Spleen (tissue), 11 donors: ENCODE data around the gene VASN. TPM values are rescaled to one million over a fixed set of nuclear protein-coding genes. Genes with fewer than 3 reads are reported as not detected.

Experiments used
- polyA plus RNA-seq, 3 donors: library from polyadenylated mRNA; stranded (reverse); fragments of 200-250 nt; gene quantifications; one replicate each; pipeline ENCODE4 v1.2.1, GENCODE V29; 2013
- small RNA-seq, 4 donors: library from RNA; depleted of rRNA; stranded (forward); fragments of <200 nt; gene quantifications; one replicate each; pipeline ENCODE3, GENCODE V24; 2016
- total RNA-seq, 7 donors: library from RNA; depleted of rRNA in 3 of 7; stranded (reverse); fragments of >200 nt in 3 of 7; fragmentation: NEBNext Ultra II Directional in 4 of 7; extraction: Animal tissue kit (Norgen Biotek cat#: 25700) in 4 of 7; gene quantifications; one replicate each; pipeline versions ENCODE4 v1.1.0 to v1.2.1, GENCODE V29; 2016 to 2021
- donor health status: healthy with polysubstance abuse.
- donor health status: DM: no; HTN: no; CAD: no; lungs with moderate emphysema.
- donor health status: DM: no; HTN: no; CAD: no.
- donor health status: Bipolar disorder and iron deficiency.
- donor health status: healthy.
- donor health status: DM: no; HTN: no; CAD: no.
- donor health status: DM: yes; HTN: yes; CAD: no.

VASN gene
- total and polyA plus RNA-seq, 10 donors = 2.0 to 24.9 (median 11.2) TPM

Small RNA genes lying within 50 kb of the gene (small RNA-seq; reads per million reads assigned to genes)
- gene AC012676.2 = 0 reads per million in 4 donors

Other genes starting within 250 kb of the VASN start
- 1 to 10 TPM; 2.1 to 5.8 (median 3.8) TPM for gene SRL, start 129.8 kb upstream of the VASN start, total RNA-seq
- 1 to 10 TPM in 1 of 3 donors, under 1 TPM in 2; 0.57 to 1.8 (median 0.62) TPM for gene SRL, start 129.8 kb upstream of the VASN start, polyA plus RNA-seq
- 10 to 100 TPM in 4 of 7 donors, 1 to 10 TPM in 3; 8.5 to 14.9 (median 11.0) TPM for gene TFAP4, start 98.8 kb upstream of the VASN start, total RNA-seq
- 10 to 100 TPM in 2 of 3 donors, 1 to 10 TPM in 1; 7.6 to 14.2 (median 11.5) TPM for gene TFAP4, start 98.8 kb upstream of the VASN start, polyA plus RNA-seq
- gene GLIS2, start 55.8 kb upstream of the VASN start, total RNA-seq = 1 to 10 TPM; 1.8 to 8.4 (median 4.8) TPM
- gene GLIS2, start 55.8 kb upstream of the VASN start, polyA plus RNA-seq = 1 to 10 TPM in 2 of 3 donors, under 1 TPM in 1; 0.89 to 2.5 (median 2.0) TPM
- 10 to 100 TPM; 26.7 to 45.9 (median 30.1) TPM for gene PAM16, start 20.5 kb upstream of the VASN start, total RNA-seq
- gene PAM16, start 20.5 kb upstream of the VASN start, polyA plus RNA-seq = 10 to 100 TPM; 65.5 to 88.8 (median 84.8) TPM
- gene CORO7, start 44.7 kb downstream of the VASN start, total RNA-seq = 100 to 1,000 TPM in 6 of 7 donors, 10 to 100 TPM in 1; 89.9 to 177 (median 149) TPM
- gene CORO7, start 44.7 kb downstream of the VASN start, polyA plus RNA-seq = 10 to 100 TPM; 29.7 to 70.6 (median 50.5) TPM
- gene DNAJA3, start 54.0 kb downstream of the VASN start, total RNA-seq = 10 to 100 TPM; 30.0 to 47.6 (median 35.5) TPM
- 10 to 100 TPM; 16.9 to 36.7 (median 20.7) TPM for gene DNAJA3, start 54.0 kb downstream of the VASN start, polyA plus RNA-seq
- gene NMRAL1, start 102.8 kb downstream of the VASN start, total RNA-seq = 10 to 100 TPM; 26.3 to 49.0 (median 40.6) TPM
- 10 to 100 TPM; 40.1 to 58.6 (median 44.9) TPM for gene NMRAL1, start 102.8 kb downstream of the VASN start, polyA plus RNA-seq
- gene HMOX2, start 104.5 kb downstream of the VASN start, total RNA-seq = 10 to 100 TPM; 34.6 to 73.8 (median 59.0) TPM
- gene HMOX2, start 104.5 kb downstream of the VASN start, polyA plus RNA-seq = 10 to 100 TPM; 26.6 to 48.0 (median 44.0) TPM
- gene CDIP1, start 166.9 kb downstream of the VASN start, total RNA-seq = 10 to 100 TPM; 17.8 to 26.9 (median 21.8) TPM
- gene CDIP1, start 166.9 kb downstream of the VASN start, polyA plus RNA-seq = 10 to 100 TPM in 2 of 3 donors, 1 to 10 TPM in 1; 9.6 to 13.8 (median 12.1) TPM
- under 1 TPM; 0.17 to 0.33 (median 0.23) TPM for gene C16orf96, start 184.5 kb downstream of the VASN start, total RNA-seq
- gene C16orf96, start 184.5 kb downstream of the VASN start, polyA plus RNA-seq = under 1 TPM; 0.06 to 0.07 (median 0.06) TPM
- 10 to 100 TPM; 10.0 to 29.2 (median 20.2) TPM for gene UBALD1, start 243.0 kb downstream of the VASN start, total RNA-seq
- gene UBALD1, start 243.0 kb downstream of the VASN start, polyA plus RNA-seq = 10 to 100 TPM; 12.6 to 33.6 (median 13.6) TPM